Measurements from ENCODE around the gene COX6B2.

Gene COX6B2

DNA sequence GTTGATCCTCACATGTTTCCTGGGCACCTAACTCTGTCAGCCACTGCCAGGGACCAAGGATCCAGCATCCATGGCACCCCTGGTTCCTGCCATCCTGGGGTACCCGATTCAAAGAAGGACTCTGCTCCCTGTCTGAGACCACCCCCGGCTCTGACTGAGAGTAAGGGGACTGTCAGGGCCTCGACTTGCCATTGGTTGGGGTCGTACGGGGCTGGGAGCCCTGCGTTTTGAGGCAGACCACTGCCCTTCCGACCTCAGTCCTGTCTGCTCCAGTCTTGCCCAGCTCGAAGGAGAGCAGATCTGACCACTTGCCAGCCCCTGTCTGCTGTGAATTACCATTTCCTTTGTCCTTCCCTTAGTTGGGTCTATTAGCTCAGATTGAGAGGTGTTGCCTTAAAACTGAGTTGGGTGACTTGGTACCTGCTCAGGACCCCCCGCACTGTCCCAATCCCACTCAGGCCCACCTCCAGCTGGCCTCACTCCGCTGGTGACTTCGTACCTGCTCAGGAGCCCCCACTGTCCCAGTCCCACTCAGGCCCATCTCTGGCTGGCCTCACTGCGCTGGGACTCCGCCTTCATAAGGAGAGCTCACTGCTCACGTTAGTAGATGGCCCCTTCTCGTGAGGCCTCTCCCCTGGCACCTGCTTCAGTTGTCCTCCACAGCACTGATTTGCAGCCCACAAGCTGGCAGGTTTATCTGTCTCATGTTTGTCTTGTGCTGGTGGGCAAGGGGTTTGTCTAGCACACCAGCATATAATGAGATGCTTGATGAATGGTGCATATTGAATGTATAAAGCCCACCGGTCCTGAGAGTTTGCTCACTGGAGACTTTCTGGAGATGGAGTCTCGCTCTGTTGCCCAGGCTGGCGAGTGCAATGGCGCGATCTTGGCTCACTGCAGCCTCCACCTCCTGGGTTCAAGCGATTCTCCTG, 35.1 kb upstream of the COX6B2 start:
- peaks cover 47% of the 10 kb centered on the region for H3K4me1 ChIP-seq (ENCODE audit: control insufficient read depth, insufficient read depth, low read length)
- no peak overlapping the region for H3K27ac ChIP-seq (ENCODE audit: low read length)
- H3K4me3 ChIP-seq (ENCODE audit: low read length in 2 of 2), result no peak overlapping the region
- no peaks in the 10 kb centered on the region for H3K27me3 ChIP-seq (ENCODE audit: control insufficient read depth in 1 of 2, insufficient read depth in 2 of 2, low read length in 2 of 2)
- H3K9me3 ChIP-seq (ENCODE audit: control insufficient read depth in 2 of 2, low read length in 2 of 2), result no peaks in the 10 kb centered on the region
- H3K36me3 ChIP-seq (ENCODE audit: control insufficient read depth in 2 of 2, insufficient read depth in 2 of 2, low read length in 2 of 2), result peaks cover 16 to 34% of the 10 kb centered on the region in 2 donors
- no peak overlapping the region for H3K9ac ChIP-seq (ENCODE audit: low read length in 2 of 2)

DNA sequence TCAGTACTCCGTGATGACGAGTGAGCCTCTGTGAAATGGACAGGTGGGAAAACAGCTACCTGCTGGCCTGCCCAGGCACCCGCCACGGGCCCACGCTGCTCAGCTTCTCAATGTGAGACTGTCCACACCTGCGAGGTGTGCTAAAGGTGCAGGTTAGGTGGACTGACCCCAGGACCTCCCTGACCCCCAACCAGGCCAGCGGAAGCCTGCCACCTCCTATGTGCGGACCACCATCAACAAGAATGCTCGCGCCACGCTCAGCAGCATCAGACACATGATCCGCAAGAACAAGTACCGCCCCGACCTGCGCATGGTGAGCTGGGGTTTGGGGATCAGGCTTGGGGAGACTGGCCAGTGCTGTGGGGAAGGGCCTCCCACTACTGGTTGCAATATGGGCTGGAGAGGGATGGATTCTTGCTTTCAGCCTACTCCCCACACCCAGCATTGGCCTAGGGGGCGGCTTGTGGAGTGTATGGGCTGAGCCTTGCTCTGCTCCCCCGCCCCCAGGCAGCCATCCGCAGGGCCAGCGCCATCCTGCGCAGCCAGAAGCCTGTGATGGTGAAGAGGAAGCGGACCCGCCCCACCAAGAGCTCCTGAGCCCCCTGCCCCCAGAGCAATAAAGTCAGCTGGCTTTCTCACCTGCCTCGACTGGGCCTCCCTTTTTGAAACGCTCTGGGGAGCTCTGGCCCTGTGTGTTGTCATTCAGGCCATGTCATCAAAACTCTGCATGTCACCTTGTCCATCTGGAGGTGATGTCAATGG, 33.4 kb upstream of the COX6B2 start:
- peak overlapping the region; percentile 99 for H3K4me3 ChIP-seq (ENCODE audit: low read length in 2 of 2)
- peak overlapping the region; percentile 96 to 98 for H3K9ac ChIP-seq (ENCODE audit: low read length in 2 of 2)
- H3K4me1 ChIP-seq (ENCODE audit: control insufficient read depth, insufficient read depth, low read length), result peaks cover 61% of the 10 kb centered on the region
- H3K36me3 ChIP-seq (ENCODE audit: control insufficient read depth in 2 of 2, insufficient read depth in 2 of 2, low read length in 2 of 2), result peaks cover 16 to 34% of the 10 kb centered on the region in 2 donors
- no peak overlapping the region for H3K27ac ChIP-seq (ENCODE audit: low read length)
- no peaks in the 10 kb centered on the region for H3K27me3 ChIP-seq (ENCODE audit: control insufficient read depth in 1 of 2, insufficient read depth in 2 of 2, low read length in 2 of 2)
- H3K9me3 ChIP-seq (ENCODE audit: control insufficient read depth in 2 of 2, low read length in 2 of 2), result no peaks in the 10 kb centered on the region

DNA sequence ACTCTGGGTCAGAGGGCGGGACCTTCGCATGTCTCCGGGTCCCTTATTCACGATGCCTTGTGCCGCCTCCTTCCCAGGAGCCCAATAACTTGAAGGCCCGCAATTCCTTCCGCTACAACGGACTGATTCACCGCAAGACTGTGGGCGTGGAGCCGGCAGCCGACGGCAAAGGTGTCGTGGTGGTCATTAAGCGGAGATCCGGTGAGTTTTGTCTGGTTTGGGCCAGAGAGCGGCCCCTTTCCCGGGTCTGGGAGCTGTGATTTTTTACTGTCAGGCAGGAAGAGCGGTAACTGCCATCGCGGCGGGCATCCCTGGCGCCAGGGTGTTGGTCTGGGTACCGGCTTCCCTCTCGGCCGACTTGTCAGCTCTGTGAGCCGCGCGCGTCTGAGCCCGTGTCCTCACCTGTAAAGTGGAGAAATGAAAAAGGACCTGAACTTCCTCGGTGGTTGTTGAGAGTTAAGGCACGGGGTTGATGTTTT, 32.0 kb upstream of the COX6B2 start:
- Histone ChIP-seq H3K27me3 (ENCODE audit: control insufficient read depth in 1 of 2, insufficient read depth in 2 of 2, low read length in 2 of 2) (no peaks in the 10 kb centered on the region), H3K9ac (ENCODE audit: low read length in 2 of 2) (peak overlapping the region; percentile 96 to 98), H3K4me3 (ENCODE audit: low read length in 2 of 2) (peak overlapping the region; percentile 99), H3K36me3 (ENCODE audit: control insufficient read depth in 2 of 2, insufficient read depth in 2 of 2, low read length in 2 of 2) (peaks cover 16 to 34% of the 10 kb centered on the region in 2 donors), H3K9me3 (ENCODE audit: control insufficient read depth in 2 of 2, low read length in 2 of 2) (no peaks in the 10 kb centered on the region), H3K27ac (ENCODE audit: low read length) (peak overlapping the region; percentile 94), H3K4me1 (ENCODE audit: control insufficient read depth, insufficient read depth, low read length) (peaks cover 64% of the 10 kb centered on the region)

DNA sequence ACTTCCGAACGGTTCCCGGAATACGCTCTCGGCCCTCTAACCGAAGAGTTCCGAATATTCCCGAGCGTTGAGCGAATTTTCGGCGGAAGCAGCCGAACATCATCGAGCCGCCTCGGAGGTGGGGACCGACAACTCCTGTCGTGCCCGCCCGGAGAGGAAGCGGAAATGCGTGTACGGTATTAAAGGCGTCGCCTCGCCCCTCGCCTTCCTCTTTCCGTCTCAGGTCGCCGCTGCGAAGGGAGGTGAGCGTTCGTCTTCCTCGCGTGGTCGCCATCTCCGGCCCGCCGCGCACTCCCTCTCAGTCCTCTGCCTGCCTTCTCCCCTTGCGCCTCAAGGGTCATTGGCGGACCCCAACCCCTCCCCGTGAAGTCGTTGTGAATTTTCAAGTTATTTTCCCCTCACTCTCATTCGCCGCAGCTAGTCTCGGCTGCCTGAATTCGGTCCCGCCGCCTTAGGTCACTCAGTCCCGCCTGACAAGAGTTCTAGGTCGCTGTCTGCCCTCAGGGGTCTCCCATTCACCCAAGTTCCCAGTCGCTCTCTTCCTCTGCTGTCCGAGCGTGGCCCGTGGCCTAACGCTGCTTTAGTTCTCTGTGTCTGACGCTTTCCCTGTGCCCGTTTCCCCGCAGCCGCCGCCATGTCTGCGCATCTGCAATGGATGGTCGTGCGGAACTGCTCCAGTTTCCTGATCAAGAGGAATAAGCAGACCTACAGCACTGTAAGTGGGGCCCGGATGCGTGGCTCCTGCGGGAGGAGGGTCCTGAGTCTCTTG, 31.4 kb upstream of the COX6B2 start, which contains the start of gene RPL28:
Gene RPL28, plus strand, starts transcription at position 209 of the 769 bp plus-strand sequence. Its CDS starts 426 bp downstream, at position 635.
- peak within 1 kb of the TSS; percentile 96 to 98 for H3K9ac ChIP-seq (ENCODE audit: low read length in 2 of 2)
- no peaks in the 10 kb centered on the region for H3K9me3 ChIP-seq (ENCODE audit: control insufficient read depth in 2 of 2, low read length in 2 of 2)
- H3K4me3 ChIP-seq (ENCODE audit: low read length in 2 of 2), result peak within 1 kb of the TSS; percentile 99
- no peaks in the 10 kb centered on the region for H3K27me3 ChIP-seq (ENCODE audit: control insufficient read depth in 1 of 2, insufficient read depth in 2 of 2, low read length in 2 of 2)
- peaks cover 16 to 31% of the 10 kb centered on the region in 2 donors for H3K36me3 ChIP-seq (ENCODE audit: control insufficient read depth in 2 of 2, insufficient read depth in 2 of 2, low read length in 2 of 2)
- H3K27ac ChIP-seq (ENCODE audit: low read length), result peak within 1 kb of the TSS; percentile 94
- peaks cover 59% of the 10 kb centered on the region for H3K4me1 ChIP-seq (ENCODE audit: control insufficient read depth, insufficient read depth, low read length)

DNA sequence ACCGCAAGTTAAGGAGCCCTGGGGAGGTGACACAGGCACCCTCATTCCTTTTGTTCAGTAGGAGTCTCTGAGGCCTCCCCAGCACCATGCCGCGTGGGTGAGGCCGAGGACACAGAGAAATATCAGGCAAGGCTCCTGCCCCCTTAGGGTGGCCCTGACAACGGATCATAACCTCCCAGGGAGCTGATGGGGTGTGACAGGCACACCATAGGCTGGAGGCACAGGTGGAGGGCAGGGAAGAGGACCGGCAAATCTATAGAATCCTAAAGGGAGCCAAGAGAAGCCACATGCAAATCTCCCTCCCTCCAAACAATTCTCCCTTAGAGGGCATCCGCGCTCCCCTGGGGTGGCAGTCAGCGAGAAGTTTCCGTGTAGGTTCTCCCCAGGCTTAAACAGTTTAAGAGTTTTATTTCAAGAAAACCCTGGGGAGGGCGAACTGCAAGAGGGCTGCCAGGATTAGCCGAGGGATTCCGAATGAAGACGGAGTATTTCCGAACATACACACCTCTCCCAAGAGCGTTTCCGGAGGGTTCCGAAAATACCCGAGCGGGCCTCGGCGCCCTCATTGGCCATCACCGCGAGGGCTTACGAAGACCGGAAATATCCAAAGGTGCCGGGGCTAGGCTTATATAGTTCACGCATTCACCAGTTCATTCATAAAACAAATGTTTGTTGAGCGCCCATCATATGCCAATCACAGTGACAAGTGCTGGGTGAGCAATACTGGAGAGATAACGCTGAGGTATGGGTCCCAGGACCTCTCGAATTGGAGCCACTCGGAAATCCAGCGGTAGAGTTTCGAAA, 30.6 kb upstream of the COX6B2 start:
- H3K4me1 ChIP-seq (ENCODE audit: control insufficient read depth, insufficient read depth, low read length), result peaks cover 55% of the 10 kb centered on the region

DNA sequence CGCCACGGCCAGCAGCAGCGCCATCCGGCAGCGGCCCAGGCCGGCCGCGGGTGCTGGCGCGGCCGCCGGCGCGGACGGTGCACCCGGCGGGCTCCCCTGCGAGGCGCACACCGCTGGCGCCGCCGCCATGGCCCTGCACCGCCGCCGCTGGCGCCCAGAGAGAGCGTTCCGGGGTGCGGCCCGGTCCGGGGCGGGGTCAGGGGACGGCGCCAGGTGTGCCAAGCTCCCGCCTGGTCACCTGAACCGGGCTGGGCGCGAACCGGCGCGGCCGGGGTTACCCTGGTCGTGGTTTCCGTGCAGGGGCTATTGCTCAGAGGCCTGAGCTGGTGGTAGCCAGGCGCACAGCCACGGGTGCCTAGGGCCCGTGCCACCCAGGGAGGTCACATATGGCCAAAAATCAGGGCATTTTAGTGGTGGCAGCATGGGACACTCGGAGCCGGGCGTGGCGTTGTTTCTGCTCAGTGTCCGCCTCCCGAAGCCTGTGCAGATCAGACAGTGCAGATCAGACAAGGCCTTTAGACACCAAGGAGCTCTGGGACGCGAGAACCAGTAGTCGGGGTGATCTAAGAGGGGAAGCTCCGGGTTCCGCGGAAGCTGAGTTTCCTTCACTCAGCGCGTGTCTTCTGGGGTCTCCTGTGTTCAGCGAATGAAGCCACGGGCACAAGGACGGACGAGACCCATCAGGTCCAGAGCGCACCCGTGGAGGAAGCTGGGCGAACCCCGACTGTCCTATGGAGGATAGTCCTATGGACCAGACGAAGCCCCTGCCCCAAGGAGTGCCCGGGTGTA, 29.8 kb upstream of the COX6B2 start, which contains the start of gene TMEM238:
Gene TMEM238, minus strand, starts transcription at position 162 of the 789 bp plus-strand sequence. Its CDS starts 33 bp downstream, at position 129.
- Histone ChIP-seq H3K36me3 (ENCODE audit: control insufficient read depth in 2 of 2, insufficient read depth in 2 of 2, low read length in 2 of 2) (peaks cover 16 to 21% of the 10 kb centered on the region in 2 donors), H3K4me1 (ENCODE audit: control insufficient read depth, insufficient read depth, low read length) (peaks cover 53% of the 10 kb centered on the region)

More for the DNA sequence above, 30.6 kb upstream of the COX6B2 start:
- peak overlapping the region; percentile 81 to 99 for H3K4me3 ChIP-seq (ENCODE audit: low read length in 2 of 2)
- H3K27ac ChIP-seq (ENCODE audit: low read length), result peak overlapping the region; percentile 94
- H3K27me3 ChIP-seq (ENCODE audit: control insufficient read depth in 1 of 2, insufficient read depth in 2 of 2, low read length in 2 of 2), result no peaks in the 10 kb centered on the region
- peak overlapping the region; percentile 94 to 98 for H3K9ac ChIP-seq (ENCODE audit: low read length in 2 of 2)
- peaks cover 16 to 27% of the 10 kb centered on the region in 2 donors for H3K36me3 ChIP-seq (ENCODE audit: control insufficient read depth in 2 of 2, insufficient read depth in 2 of 2, low read length in 2 of 2)
- no peaks in the 10 kb centered on the region for H3K9me3 ChIP-seq (ENCODE audit: control insufficient read depth in 2 of 2, low read length in 2 of 2)

DNA sequence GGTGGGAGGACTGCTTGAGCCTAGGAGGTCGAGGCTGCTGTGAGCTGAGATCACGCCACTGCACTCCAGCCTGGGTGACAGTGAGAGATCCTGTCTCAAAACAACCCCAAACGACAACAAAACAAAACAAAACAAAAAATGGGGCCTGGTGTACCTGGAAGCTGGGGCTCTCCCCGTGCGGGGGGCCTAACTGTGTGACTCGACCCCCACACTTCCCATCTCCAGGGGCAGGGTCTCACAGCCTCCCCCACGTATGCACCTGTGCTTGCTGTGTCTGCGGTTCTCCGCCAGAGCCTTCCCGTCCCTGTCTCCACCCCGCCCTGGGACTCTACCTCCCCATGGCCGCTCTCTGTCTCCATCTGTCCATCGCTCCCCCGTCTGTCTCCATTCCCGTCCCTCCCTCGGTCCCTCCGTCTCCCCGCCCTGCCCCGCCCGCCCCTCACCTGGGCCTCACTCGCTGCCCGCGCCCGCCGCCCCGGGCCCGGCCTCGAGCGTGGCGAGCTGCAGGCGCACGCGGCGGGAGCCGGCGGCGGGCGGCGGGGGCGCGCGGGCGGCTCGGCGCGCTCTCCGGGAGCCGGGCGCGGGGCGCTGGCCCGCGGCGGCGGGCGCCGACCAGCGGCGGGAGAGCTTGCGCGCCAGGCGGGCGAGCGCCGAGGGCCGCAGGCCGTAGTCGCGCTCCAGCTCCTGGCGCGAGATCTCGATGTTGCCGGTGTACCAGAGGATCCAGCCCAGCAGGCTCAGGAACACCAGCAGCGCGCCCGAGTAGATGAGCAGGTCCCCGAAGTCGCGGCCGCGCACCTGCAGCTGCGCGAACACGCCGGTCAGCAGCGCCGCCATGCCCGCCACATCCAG, 29.0 kb upstream of the COX6B2 start:
- peak overlapping the region; percentile 68 to 73 for H3K9ac ChIP-seq (ENCODE audit: low read length in 2 of 2)
- H3K27ac ChIP-seq (ENCODE audit: low read length), result peak overlapping the region; percentile 46
- H3K4me3 ChIP-seq (ENCODE audit: low read length in 2 of 2), result peak overlapping the region in 1 of 2 donors; percentile 99

More for the DNA sequence above, 29.8 kb upstream of the COX6B2 start, which contains the start of gene TMEM238:
- H3K27me3 ChIP-seq (ENCODE audit: control insufficient read depth in 1 of 2, insufficient read depth in 2 of 2, low read length in 2 of 2), result no peaks in the 10 kb centered on the region
- H3K4me3 ChIP-seq (ENCODE audit: low read length in 2 of 2), result peak within 1 kb of the TSS; percentile 81 to 99
- peak within 1 kb of the TSS; percentile 94 for H3K27ac ChIP-seq (ENCODE audit: low read length)
- H3K9me3 ChIP-seq (ENCODE audit: control insufficient read depth in 2 of 2, low read length in 2 of 2), result no peaks in the 10 kb centered on the region
- peak within 1 kb of the TSS; percentile 94 to 98 for H3K9ac ChIP-seq (ENCODE audit: low read length in 2 of 2)

DNA sequence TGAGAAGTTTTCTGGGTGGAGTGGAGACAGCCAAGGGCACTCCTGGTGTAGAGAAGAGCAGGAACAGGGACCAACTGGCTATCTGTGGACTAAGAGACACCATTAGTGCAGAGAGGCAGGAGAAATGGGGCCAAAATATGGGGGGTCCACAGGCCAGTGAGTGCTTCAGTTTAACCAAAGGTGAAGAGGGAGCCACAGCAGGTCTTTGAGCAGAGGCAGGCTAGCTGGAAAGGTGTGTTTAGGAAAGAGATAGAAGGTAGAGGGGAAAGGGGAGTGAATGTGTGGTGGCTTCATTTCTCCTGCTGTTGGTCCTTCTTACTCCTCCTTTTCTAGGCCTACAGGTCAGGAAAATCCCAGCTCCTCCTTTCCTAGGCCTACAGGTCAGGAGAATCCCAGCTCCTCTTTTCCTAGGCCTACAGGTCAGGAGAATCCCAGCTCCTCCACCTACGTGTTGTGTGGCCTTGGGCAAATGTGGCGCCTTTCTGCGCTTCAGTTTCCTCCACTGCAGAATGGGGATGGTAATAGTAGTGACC, 28.1 kb upstream of the COX6B2 start:
- H3K27ac ChIP-seq (ENCODE audit: low read length), result no peak overlapping the region

More for the DNA sequence above, 29.0 kb upstream of the COX6B2 start:
- no peaks in the 10 kb centered on the region for H3K27me3 ChIP-seq (ENCODE audit: control insufficient read depth in 1 of 2, insufficient read depth in 2 of 2, low read length in 2 of 2)
- H3K4me1 ChIP-seq (ENCODE audit: control insufficient read depth, insufficient read depth, low read length), result peaks cover 47% of the 10 kb centered on the region
- no peaks in the 10 kb centered on the region for H3K9me3 ChIP-seq (ENCODE audit: control insufficient read depth in 2 of 2, low read length in 2 of 2)
- H3K36me3 ChIP-seq (ENCODE audit: control insufficient read depth in 2 of 2, insufficient read depth in 2 of 2, low read length in 2 of 2), result peaks cover 12 to 16% of the 10 kb centered on the region in 2 donors

More for the DNA sequence above, 28.1 kb upstream of the COX6B2 start:
- H3K36me3 ChIP-seq (ENCODE audit: control insufficient read depth in 2 of 2, insufficient read depth in 2 of 2, low read length in 2 of 2), result peaks cover 4 to 7% of the 10 kb centered on the region in 2 donors
- H3K27me3 ChIP-seq (ENCODE audit: control insufficient read depth in 1 of 2, insufficient read depth in 2 of 2, low read length in 2 of 2), result peaks cover under 1 to 4% of the 10 kb centered on the region in 2 donors
- H3K4me3 ChIP-seq (ENCODE audit: low read length in 2 of 2), result no peak overlapping the region
- no peak overlapping the region for H3K9ac ChIP-seq (ENCODE audit: low read length in 2 of 2)
- no peaks in the 10 kb centered on the region for H3K9me3 ChIP-seq (ENCODE audit: control insufficient read depth in 2 of 2, low read length in 2 of 2)
- peaks cover 38% of the 10 kb centered on the region for H3K4me1 ChIP-seq (ENCODE audit: control insufficient read depth, insufficient read depth, low read length)
